Loucy (cell line): ENCODE data around the gene PRAC2.

ENCODE experiments used
- EZH2phosphoT487 ChIP-seq: fragments of 200-600 bp; IDR thresholded peaks from 2 replicates; pipeline ENCODE4 v1.6.1; 2018; ENCODE audit warnings: antibody characterized with exemption, mild to moderate bottlenecking, moderate library complexity, borderline replicate concordance
- TF ChIP-seq, protein P1 (sequence below): fragments of 200-600 bp; sonication (generic); conservative IDR thresholded peaks from 2 replicates; pipeline ENCODE4 v1.5.1; 2014; ENCODE audit warnings: mild to moderate bottlenecking, antibody characterized with exemption, low read length

DNA sequence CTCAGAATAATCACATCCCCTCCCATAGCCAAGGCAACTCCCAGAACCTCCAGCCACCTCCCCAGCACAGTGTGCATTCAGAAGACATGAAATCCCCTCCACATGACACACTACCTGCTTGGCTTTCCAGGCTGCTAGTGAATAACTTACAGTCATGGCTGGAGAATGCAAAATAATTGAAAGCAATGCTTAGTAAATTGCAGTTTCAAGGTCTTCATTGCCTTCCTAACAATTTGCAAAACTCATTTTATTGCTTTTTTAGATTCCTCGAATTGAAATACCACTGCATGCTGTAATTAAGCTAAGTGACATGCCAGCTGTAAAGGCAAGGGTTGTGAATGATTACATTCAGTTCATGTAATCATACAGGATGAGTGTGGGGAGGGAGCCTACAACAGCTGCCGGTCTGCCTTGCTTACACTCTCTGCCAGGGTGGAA lies 34.6 kb downstream of the PRAC2 start:
- TF ChIP-seq, protein P1, sequence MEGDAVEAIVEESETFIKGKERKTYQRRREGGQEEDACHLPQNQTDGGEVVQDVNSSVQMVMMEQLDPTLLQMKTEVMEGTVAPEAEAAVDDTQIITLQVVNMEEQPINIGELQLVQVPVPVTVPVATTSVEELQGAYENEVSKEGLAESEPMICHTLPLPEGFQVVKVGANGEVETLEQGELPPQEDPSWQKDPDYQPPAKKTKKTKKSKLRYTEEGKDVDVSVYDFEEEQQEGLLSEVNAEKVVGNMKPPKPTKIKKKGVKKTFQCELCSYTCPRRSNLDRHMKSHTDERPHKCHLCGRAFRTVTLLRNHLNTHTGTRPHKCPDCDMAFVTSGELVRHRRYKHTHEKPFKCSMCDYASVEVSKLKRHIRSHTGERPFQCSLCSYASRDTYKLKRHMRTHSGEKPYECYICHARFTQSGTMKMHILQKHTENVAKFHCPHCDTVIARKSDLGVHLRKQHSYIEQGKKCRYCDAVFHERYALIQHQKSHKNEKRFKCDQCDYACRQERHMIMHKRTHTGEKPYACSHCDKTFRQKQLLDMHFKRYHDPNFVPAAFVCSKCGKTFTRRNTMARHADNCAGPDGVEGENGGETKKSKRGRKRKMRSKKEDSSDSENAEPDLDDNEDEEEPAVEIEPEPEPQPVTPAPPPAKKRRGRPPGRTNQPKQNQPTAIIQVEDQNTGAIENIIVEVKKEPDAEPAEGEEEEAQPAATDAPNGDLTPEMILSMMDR, result no peak
- no peak for TF ChIP-seq EZH2phosphoT487
